WTC11 (cell line): ENCODE results near the gene CCNF. TPM values are rescaled to one million over a fixed set of nuclear protein-coding genes. Genes with fewer than 3 reads are reported as not detected.

Experiments used
- ATAC-seq: fragments of 200-7000 bp; cut with Tn5 transposase; 2 replicates; pipeline ENCODE4 v1.10.0; 2021; ENCODE audit warnings: mild to moderate bottlenecking, moderate library complexity
- CTCF ChIA-PET: fragments of 300-600 bp; sonication (Branson Sonifier 250); formaldehyde crosslinking; loops from one replicate; lab custom pipeline; 2021; ENCODE audit warnings: antibody characterized with exemption; lab: Charles Lee
- POLR2A ChIA-PET: fragments of 350-600 bp; sonication (Branson Sonifier 250); formaldehyde crosslinking; loops from one replicate; lab custom pipeline; 2021; ENCODE audit warnings: antibody characterized with exemption; lab: Charles Lee
- DNase-seq: peaks from one replicate; pipeline ENCODE4 v3.0.0; 2021; ENCODE audit warnings: low spot score
- H3K27ac Mint-ChIP-seq: 2 replicates; pipeline ENCODE4 v1.8.0; 2021; ENCODE audit warnings: mixed read lengths
- H3K27me3 Mint-ChIP-seq: 2 replicates; pipeline ENCODE4 v1.8.0; 2021; ENCODE audit warnings: low read depth, mild to moderate bottlenecking, moderate library complexity, mixed read lengths
- H3K36me3 Mint-ChIP-seq: 2 replicates; pipeline ENCODE4 v1.8.0; 2021; ENCODE audit warnings: mixed read lengths
- H3K4me1 Mint-ChIP-seq: 2 replicates; pipeline ENCODE4 v1.8.0; 2022; ENCODE audit warnings: mixed read lengths
- H3K4me3 Mint-ChIP-seq: 2 replicates; pipeline ENCODE4 v1.8.0; 2021; ENCODE audit warnings: mild to moderate bottlenecking, moderate library complexity, mixed read lengths
- H3K9me3 Mint-ChIP-seq: 2 replicates; pipeline ENCODE4 v1.8.0; 2021; ENCODE audit warnings: mixed read lengths
- ATF1 ChIP-seq: sonication (generic); formaldehyde crosslinking; IDR thresholded peaks from 2 replicates; pipeline ENCODE4 v1.8.1; 2023; ENCODE audit warnings: mild to moderate bottlenecking, moderate library complexity, missing genetic modification reagents
- FOXP1 ChIP-seq: sonication (generic); formaldehyde crosslinking; IDR thresholded peaks from 2 replicates; pipeline ENCODE4 v1.8.0; 2022; ENCODE audit warnings: missing genetic modification reagents, mild to moderate bottlenecking, moderate library complexity, borderline replicate concordance
- FOXP4 ChIP-seq: sonication (generic); formaldehyde crosslinking; IDR thresholded peaks from 2 replicates; pipeline ENCODE4 v1.8.0; 2022; ENCODE audit warnings: mild to moderate bottlenecking, missing genetic modification reagents
- IRF2 ChIP-seq: sonication (generic); formaldehyde crosslinking; IDR thresholded peaks from 2 replicates; pipeline ENCODE4 v1.8.0; 2022; ENCODE audit warnings: low read depth, missing genetic modification reagents, borderline replicate concordance
- JAZF1 ChIP-seq: fragments of 250-450 bp; sonication (Bioruptor Pico); IDR thresholded peaks from 2 replicates; pipeline ENCODE4 v1.9.0; 2021; ENCODE audit warnings: moderate library complexity, mild to moderate bottlenecking, inconsistent platforms
- NR3C1 ChIP-seq: sonication (generic); formaldehyde crosslinking; conservative IDR thresholded peaks from 2 replicates; pipeline ENCODE4 v1.8.1; 2023; ENCODE audit warnings: low read depth, mild to moderate bottlenecking, missing genetic modification reagents
- RORB ChIP-seq: fragments of 250-450 bp; sonication (Bioruptor Pico); IDR thresholded peaks from 2 replicates; pipeline ENCODE4 v1.9.0; 2021; ENCODE audit warnings: mild to moderate bottlenecking
- SOX15 ChIP-seq: fragments of 250-450 bp; sonication (Bioruptor Pico); IDR thresholded peaks from 2 replicates; pipeline ENCODE4 v1.9.0; 2021; ENCODE audit warnings: mild to moderate bottlenecking
- SP1 ChIP-seq: sonication (generic); formaldehyde crosslinking; conservative IDR thresholded peaks from 2 replicates; pipeline ENCODE4 v1.8.1; 2022; ENCODE audit warnings: missing genetic modification reagents
- TEAD1 ChIP-seq: sonication (generic); formaldehyde crosslinking; IDR thresholded peaks from 2 replicates; pipeline ENCODE4 v1.8.0; 2022; ENCODE audit warnings: mild to moderate bottlenecking, missing genetic modification reagents
- USF2 ChIP-seq: sonication (generic); formaldehyde crosslinking; IDR thresholded peaks from 2 replicates; pipeline ENCODE4 v1.8.1; 2023; ENCODE audit warnings: mild to moderate bottlenecking, missing genetic modification reagents, moderate library complexity
- ZBTB21 ChIP-seq: sonication (generic); formaldehyde crosslinking; IDR thresholded peaks from 2 replicates; pipeline ENCODE4 v1.8.1; 2023; ENCODE audit warnings: mild to moderate bottlenecking, missing genetic modification reagents, borderline replicate concordance
- ZBTB43 ChIP-seq: sonication (generic); formaldehyde crosslinking; IDR thresholded peaks from 2 replicates; pipeline ENCODE4 v1.8.1; 2023; ENCODE audit warnings: mild to moderate bottlenecking, missing genetic modification reagents
- ZNF121 ChIP-seq: sonication (generic); formaldehyde crosslinking; IDR thresholded peaks from 2 replicates; pipeline ENCODE4 v1.8.0; 2023; ENCODE audit warnings: missing genetic modification reagents
- ZNF416 ChIP-seq: fragments of 250-450 bp; sonication (Bioruptor Pico); IDR thresholded peaks from 2 replicates; pipeline ENCODE4 v1.9.0; 2021; ENCODE audit warnings: mild to moderate bottlenecking, inconsistent platforms
- total RNA-seq: library from RNA; stranded (reverse); gene quantifications from 3 replicates; pipeline ENCODE4 v1.2.3, GENCODE V29; 2021

Gene CCNF
- total RNA-seq, 1 experiment from 2014 or later = 65.7 TPM

- CTCF ChIA-PET = interaction anchor here (0.6 to 0.7 kb wide), 2 partner anchors 69 to 81 kb away, joined by 3 to 4 read pairs; no protein-coding TSS in a partner anchor
- POLR2A ChIA-PET = no interaction called here
- DNase-seq (no peak), ATAC-seq (no peak)
- H3K4me1 Mint-ChIP-seq = peaks cover 6% of the 10 kb centered on the region
- no peaks in the 10 kb centered on the region for H3K9me3 Mint-ChIP-seq
- no peak overlapping the region for H3K4me3 Mint-ChIP-seq
- H3K27me3 Mint-ChIP-seq = peaks cover 5% of the 10 kb centered on the region
- H3K27ac Mint-ChIP-seq = no peak overlapping the region; the same call in 1 of the 2 replicates
- H3K36me3 Mint-ChIP-seq = peaks cover 6% of the 10 kb centered on the region; the same call in 1 of the 2 replicates
- no peak for TF ChIP-seq TEAD1
- 0 out of 2 replicates have a peak, but pooled peaks have one; percentile 15 for TF ChIP-seq IRF2 (CRISPR knock-in tag)
Measured at GRCh38 chr16:2464333-2464732, 35.1 kb downstream of the CCNF start.

- peak overlapping the region; percentile 57 for H3K27ac Mint-ChIP-seq
- ChIA-PET CTCF (no interaction called here), POLR2A (interaction anchor here (0.9 kb wide), 1 partner anchor 11 kb away, joined by 3 read pairs; no protein-coding TSS in a partner anchor)
- TF ChIP-seq SP1 (CRISPR knock-in tag) (no peak; the same call in 1 of the 2 replicates), ZNF121 (CRISPR knock-in tag) (peak; percentile 56; the same call in 1 of the 2 replicates), FOXP1 (CRISPR knock-in tag) (no peak), ZNF416 (no peak), FOXP4 (CRISPR knock-in tag) (0 out of 2 replicates have a peak, but pooled peaks have one; percentile 25)
- peak; percentile 27 for ATAC-seq
- no peaks in the 10 kb centered on the region for H3K9me3 Mint-ChIP-seq
- peaks cover 14% of the 10 kb centered on the region for H3K4me1 Mint-ChIP-seq
- H3K4me3 Mint-ChIP-seq = no peak overlapping the region
- H3K36me3 Mint-ChIP-seq = peaks cover 6% of the 10 kb centered on the region; the same call in 1 of the 2 replicates
- peaks cover 20% of the 10 kb centered on the region for H3K27me3 Mint-ChIP-seq
- peak; percentile 50 for DNase-seq
Measured at GRCh38 chr16:2465653-2466415, 36.6 kb downstream of the CCNF start.

GRCh38 chr16:2466667-2467527, 37.6 kb downstream of the CCNF start:
- POLR2A ChIA-PET = interaction anchor here (0.9 kb wide), 1 partner anchor 12 kb away, joined by 3 read pairs; no protein-coding TSS in a partner anchor
- TF ChIP-seq ZBTB43 (CRISPR knock-in tag) = 0 out of 2 replicates have a peak, but pooled peaks have one; percentile 14
- TF ChIP-seq ATF1 (CRISPR knock-in tag) = no peak
- 0 out of 2 replicates have a peak, but pooled peaks have one; percentile 18 for TF ChIP-seq ZBTB21 (CRISPR knock-in tag)
- no peak for TF ChIP-seq SOX15 (CRISPR knock-in tag)
- no peak for TF ChIP-seq NR3C1 (CRISPR knock-in tag)
- no peak for TF ChIP-seq JAZF1 (CRISPR knock-in tag)
- TF ChIP-seq USF2 (CRISPR knock-in tag) = no peak
- no peak for TF ChIP-seq ZNF416
- TF ChIP-seq RORB (CRISPR knock-in tag) = no peak
- TF ChIP-seq, all 79 proteins: peak for 2
- peaks cover 6% of the 10 kb centered on the region; the same call in 1 of the 2 replicates for H3K36me3 Mint-ChIP-seq
- H3K4me1 Mint-ChIP-seq = peaks cover 14% of the 10 kb centered on the region
- no peak for ATAC-seq
- peak overlapping the region; percentile 49 for H3K4me3 Mint-ChIP-seq
- CTCF ChIA-PET = interaction anchor here (1.0 to 5.9 kb wide), 5 partner anchors 26 to 215 kb away, joined by 3 to 53 read pairs (median 6); partner anchors contain the start of genes ATP6V0C, CCNF and ECI1
- H3K9me3 Mint-ChIP-seq = no peaks in the 10 kb centered on the region
- peaks cover 22% of the 10 kb centered on the region for H3K27me3 Mint-ChIP-seq
- DNase-seq = no peak
- no peak overlapping the region for H3K27ac Mint-ChIP-seq
